Activated CD4-positive, alpha-beta T cell treated with anti-CD3 and anti-CD28 coated beads for 1 hour (primary cell): ENCODE data around the gene SRRM3.
A peak's percentile ranks its signal among the peaks of the same experiment; 100 is the strongest.
"Not testable (repeated sequence)": the region's sequence is repeated elsewhere in the genome, so short reads cannot be mapped to it uniquely, and the experiment has no call there.

Experiments
- DNase-seq: peaks from one replicate; pipeline ENCODE4 v3.0.0-alpha.2; 2020

SRRM3 gene

GRCh38 chr7:76267107-76267893 is 65.6 kb downstream of the SRRM3 start:
- DNase-seq = no peak

- DNase-seq = no peak
These were observed 66.1 kb downstream of the SRRM3 start for GRCh38 chr7:76267894-76268183.

GRCh38 chr7:76268376-76268775 is 66.7 kb downstream of the SRRM3 start:
- DNase-seq = no peak

GRCh38 chr7:76269895-76270294 is 68.2 kb downstream of the SRRM3 start:
- DNase-seq = no peak

- DNase-seq = not testable (repeated sequence)
These were observed 69.7 kb downstream of the SRRM3 start for GRCh38 chr7:76271384-76271783.

GRCh38 chr7:76272142-76272541 is 70.4 kb downstream of the SRRM3 start:
- no peak for DNase-seq

GRCh38 chr7:76272851-76273497 is 71.3 kb downstream of the SRRM3 start:
- no peak for DNase-seq

- DNase-seq = no peak
These were observed 71.8 kb downstream of the SRRM3 start for GRCh38 chr7:76273503-76273902.

GRCh38 chr7:76278540-76278939 is 76.8 kb downstream of the SRRM3 start:
- DNase-seq = no peak

- DNase-seq = no peak
These were observed 78.7 kb downstream of the SRRM3 start for GRCh38 chr7:76280408-76280807.

- no peak for DNase-seq
These were observed 79.5 kb downstream of the SRRM3 start for GRCh38 chr7:76281006-76281705.

- DNase-seq = no peak
These were observed 80.1 kb downstream of the SRRM3 start for GRCh38 chr7:76281706-76282343.

GRCh38 chr7:76282344-76283253 is 80.9 kb downstream of the SRRM3 start:
- no peak for DNase-seq

- no peak for DNase-seq
These were observed 81.8 kb downstream of the SRRM3 start for GRCh38 chr7:76283254-76284159.

- no peak for DNase-seq
These were observed 84.1 kb downstream of the SRRM3 start for GRCh38 chr7:76285604-76286374.

GRCh38 chr7:76286842-76287403 is 85.2 kb downstream of the SRRM3 start:
- DNase-seq = no peak

GRCh38 chr7:76290847-76291350 is 89.2 kb downstream of the SRRM3 start:
- DNase-seq = not testable (repeated sequence)

- peak; percentile 82 for DNase-seq
These were observed 89.9 kb downstream of the SRRM3 start for GRCh38 chr7:76291351-76292212.

GRCh38 chr7:76292213-76292573 is 90.5 kb downstream of the SRRM3 start:
- no peak for DNase-seq
